Muscle layer of duodenum (tissue), 2 donors: ENCODE data around the gene LCP1.

Source experiments
- H3K27ac ChIP-seq: one replicate; pipeline ENCODE4 v1.7.0; 2013; ENCODE audit warnings: mild to moderate bottlenecking, low read length
- H3K27me3 ChIP-seq: one replicate; pipeline ENCODE4 v1.7.0; 2013; ENCODE audit warnings: low read depth, mild to moderate bottlenecking, control low read depth, low read length
- H3K36me3 ChIP-seq, 2 donors: one replicate each; pipeline ENCODE4 v1.7.0; 2013; ENCODE audit warnings: low read length in 2 of 2, control low read depth in 1 of 2, mild to moderate bottlenecking in 1 of 2; ENCODE audit not compliant: insufficient read depth in 2 of 2, control insufficient read depth in 1 of 2
- H3K4me1 ChIP-seq, 2 donors: one replicate each; pipeline ENCODE4 v1.7.0; 2013; ENCODE audit warnings: low read length in 2 of 2, mild to moderate bottlenecking in 2 of 2, control low read depth in 1 of 2, moderate library complexity in 1 of 2; ENCODE audit not compliant: insufficient read depth in 2 of 2, control insufficient read depth in 1 of 2
- H3K4me3 ChIP-seq, 2 donors: one replicate each; pipeline ENCODE4 v1.7.0; 2013; ENCODE audit warnings: low read length in 2 of 2, low read depth in 1 of 2, mild to moderate bottlenecking in 1 of 2
- H3K9me3 ChIP-seq, 2 donors: one replicate each; pipeline ENCODE4 v1.7.0; 2013; ENCODE audit warnings: low read length in 2 of 2, control low read depth in 1 of 2, mild to moderate bottlenecking in 1 of 2; ENCODE audit not compliant: control insufficient read depth in 1 of 2
- donor health status: healthy.

Gene LCP1

DNA sequence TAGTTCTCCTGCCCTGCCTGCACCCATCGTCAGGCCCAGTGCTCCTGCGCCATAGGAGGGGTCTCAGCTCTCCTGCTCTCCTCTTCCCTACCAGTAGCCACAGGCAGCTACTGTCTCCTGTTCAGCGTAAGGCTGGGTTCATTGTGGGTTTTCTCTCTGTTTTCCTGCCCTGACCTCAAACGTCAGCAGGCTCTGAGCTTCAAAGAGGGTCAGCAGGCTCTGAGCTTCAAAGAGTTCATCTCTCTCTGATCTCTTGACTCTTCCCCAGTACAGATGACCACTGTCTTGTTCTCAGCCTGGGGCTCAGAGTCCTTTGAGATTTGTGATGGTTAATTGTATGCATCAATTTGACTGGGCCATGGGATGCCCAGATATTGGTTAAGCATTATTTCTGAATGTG is 72.5 kb downstream of the LCP1 start:
- Histone ChIP-seq H3K36me3 (no peaks in the 10 kb centered on the region), H3K4me1 (no peaks in the 10 kb centered on the region), H3K9me3 (no peaks in the 10 kb centered on the region), H3K27ac (no peak overlapping the region), H3K4me3 (no peak overlapping the region), H3K27me3 (no peaks in the 10 kb centered on the region)

DNA sequence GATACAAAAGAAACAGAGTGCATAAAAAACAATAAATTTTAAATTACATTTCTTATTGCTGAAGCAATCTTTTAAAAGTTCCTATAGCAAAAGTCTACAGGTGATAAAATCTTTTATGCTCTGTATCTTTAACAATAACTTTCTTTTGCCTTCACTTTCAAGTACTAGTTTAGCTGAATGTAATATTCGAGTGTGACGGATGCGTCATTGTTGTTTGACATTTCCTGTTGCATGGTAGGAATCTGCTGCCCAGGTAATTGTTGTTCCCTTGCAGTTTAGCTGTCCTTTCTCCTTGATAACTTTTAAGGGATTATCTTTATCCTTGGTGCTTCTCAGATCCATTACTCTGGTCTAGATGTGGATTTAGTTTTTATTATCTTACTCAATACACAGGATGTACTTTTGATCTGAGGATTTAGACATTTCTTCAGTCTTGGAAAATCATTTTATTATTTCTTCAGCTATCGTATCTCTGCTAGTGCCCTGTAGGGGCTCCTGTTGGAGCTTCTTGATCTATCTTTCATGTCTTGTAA is 75.1 kb downstream of the LCP1 start:
- H3K36me3 ChIP-seq, result no peaks in the 10 kb centered on the region
- no peak overlapping the region for H3K27ac ChIP-seq
- H3K27me3 ChIP-seq, result no peaks in the 10 kb centered on the region
- H3K9me3 ChIP-seq, result no peaks in the 10 kb centered on the region
- H3K4me3 ChIP-seq, result no peak overlapping the region
- no peaks in the 10 kb centered on the region for H3K4me1 ChIP-seq

DNA sequence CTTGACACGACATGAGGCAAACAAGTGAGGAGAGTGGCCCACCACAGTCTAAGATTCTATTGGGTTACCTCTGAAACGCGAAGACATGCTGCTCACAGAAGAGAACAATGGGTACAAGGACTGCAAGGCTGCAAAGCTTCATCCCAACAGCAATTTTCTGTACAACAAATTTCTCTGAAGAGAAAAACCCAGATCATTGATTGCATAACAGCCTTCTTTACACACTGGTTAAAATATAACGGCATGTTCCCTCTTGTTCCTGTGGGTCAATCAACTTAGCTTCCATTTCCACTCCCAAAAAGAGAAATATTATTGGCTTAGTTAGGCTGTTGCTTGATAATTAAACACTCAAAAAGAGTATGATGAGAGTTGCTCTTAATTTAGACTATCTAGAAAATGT is 77.1 kb downstream of the LCP1 start, which contains the start of gene CPB2:
Gene CPB2, minus strand, starts transcription at position 166 of the 400 bp plus-strand sequence. Its CDS starts 24 bp downstream, at position 142.
- H3K27ac ChIP-seq, result no peak within 1 kb of the TSS

GRCh38 chr13:46103037-46103436 is 78.9 kb downstream of the LCP1 start:
- H3K27me3 ChIP-seq, result no peaks in the 10 kb centered on the region
- H3K9me3 ChIP-seq, result no peaks in the 10 kb centered on the region
- H3K27ac ChIP-seq, result no peak overlapping the region
- H3K36me3 ChIP-seq, result no peaks in the 10 kb centered on the region
- no peak overlapping the region for H3K4me3 ChIP-seq
- H3K4me1 ChIP-seq, result no peaks in the 10 kb centered on the region

More for the DNA sequence above, 77.1 kb downstream of the LCP1 start, which contains the start of gene CPB2:
- Histone ChIP-seq H3K4me3 (no peak within 1 kb of the TSS), H3K9me3 (no peaks in the 10 kb centered on the region), H3K27me3 (no peaks in the 10 kb centered on the region), H3K4me1 (no peaks in the 10 kb centered on the region), H3K36me3 (no peaks in the 10 kb centered on the region)

GRCh38 chr13:46102255-46102605 is 79.7 kb downstream of the LCP1 start:
- no peaks in the 10 kb centered on the region for H3K36me3 ChIP-seq
- no peaks in the 10 kb centered on the region for H3K27me3 ChIP-seq
- H3K4me3 ChIP-seq, result no peak overlapping the region
- no peak overlapping the region for H3K27ac ChIP-seq
- no peaks in the 10 kb centered on the region for H3K4me1 ChIP-seq
- H3K9me3 ChIP-seq, result no peaks in the 10 kb centered on the region

DNA sequence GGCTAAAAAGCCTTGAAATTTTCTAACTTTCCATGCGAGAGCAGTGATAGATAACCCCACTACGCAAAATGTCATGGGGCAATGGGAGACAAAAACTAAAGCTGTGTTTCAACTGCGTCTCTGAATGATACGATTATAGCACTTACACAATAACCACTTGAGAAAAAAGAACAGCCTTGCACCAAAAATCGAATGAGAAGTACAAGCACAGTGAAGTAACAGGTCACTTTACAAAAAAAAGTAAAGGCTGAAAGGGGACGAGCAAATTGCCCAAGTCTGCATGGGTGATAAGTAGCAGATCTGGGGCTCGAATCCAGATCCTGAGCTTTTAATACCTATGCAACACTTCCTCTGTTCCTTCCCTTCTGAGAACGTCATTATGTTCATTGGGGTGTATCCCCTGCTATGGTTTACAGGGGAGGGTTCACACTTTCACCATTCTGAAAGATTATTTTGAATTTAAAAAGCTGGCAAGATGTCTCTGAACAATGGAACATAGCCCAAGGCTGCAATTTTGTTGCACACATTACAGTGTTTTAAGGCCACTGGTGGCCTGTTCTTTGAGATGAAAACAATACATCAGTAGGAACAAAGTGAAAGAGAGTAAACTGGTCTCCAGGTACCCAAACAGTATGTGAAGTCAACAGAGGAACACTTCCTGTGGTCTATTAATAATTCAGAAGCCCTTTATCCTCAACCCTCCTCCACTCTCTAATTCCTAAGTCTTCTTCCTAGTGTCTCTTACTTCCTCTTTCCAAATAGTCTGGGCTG is 80.3 kb downstream of the LCP1 start:
- H3K4me1 ChIP-seq, result no peaks in the 10 kb centered on the region
- no peak overlapping the region for H3K4me3 ChIP-seq
- no peaks in the 10 kb centered on the region for H3K9me3 ChIP-seq
- H3K27me3 ChIP-seq, result no peaks in the 10 kb centered on the region
- H3K36me3 ChIP-seq, result no peaks in the 10 kb centered on the region
- H3K27ac ChIP-seq, result no peak overlapping the region

DNA sequence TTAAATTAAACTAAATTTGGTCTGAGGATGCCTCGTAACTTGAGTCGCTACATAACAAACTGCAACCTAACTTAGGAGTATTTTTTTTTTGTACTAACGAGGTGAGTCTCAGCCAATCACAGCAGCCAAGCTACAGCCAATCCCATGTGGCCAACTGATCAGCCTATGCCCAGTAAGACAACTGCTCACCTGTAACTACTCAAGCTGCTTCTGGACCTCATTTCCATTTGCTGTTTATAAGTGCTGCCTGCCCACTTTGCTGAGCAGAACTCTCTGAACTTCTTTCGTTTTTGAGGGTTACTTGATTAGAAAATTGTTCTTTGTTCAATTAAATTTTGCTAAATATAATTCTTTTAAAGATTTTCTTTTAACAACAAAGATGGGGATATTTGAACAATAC is 81.0 kb downstream of the LCP1 start:
- Histone ChIP-seq H3K27me3 (no peaks in the 10 kb centered on the region), H3K36me3 (no peaks in the 10 kb centered on the region), H3K9me3 (no peaks in the 10 kb centered on the region), H3K4me3 (no peak overlapping the region), H3K27ac (no peak overlapping the region), H3K4me1 (no peaks in the 10 kb centered on the region)

DNA sequence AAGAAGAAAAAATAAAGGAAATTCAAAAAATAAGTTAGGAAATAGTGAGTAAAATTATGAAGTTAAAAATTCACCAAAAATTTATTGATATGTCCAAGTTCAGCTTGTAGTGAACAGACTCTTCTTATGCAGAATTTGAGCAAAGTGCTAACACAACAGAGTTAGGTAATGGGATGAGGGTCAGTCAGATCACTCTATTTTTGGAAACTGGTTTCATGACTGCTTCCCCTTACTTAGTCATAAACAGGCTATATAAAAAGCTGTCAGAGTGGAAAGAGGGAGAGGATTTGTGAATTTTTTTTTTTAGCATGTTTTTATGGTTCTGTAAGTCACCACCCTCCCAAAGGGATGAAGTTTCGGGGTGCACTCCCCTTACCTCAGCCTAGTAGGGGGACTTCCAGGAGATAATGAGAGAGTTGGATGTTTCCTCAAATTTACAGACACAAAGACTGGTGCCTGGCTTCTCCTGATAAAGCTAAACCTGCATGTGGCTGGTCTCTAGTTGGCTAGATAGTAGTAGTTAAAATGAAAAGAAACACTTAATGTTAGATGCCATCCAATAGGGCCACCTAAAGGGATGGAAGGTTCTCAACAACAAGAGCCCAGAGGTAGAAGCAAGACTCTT is 81.7 kb downstream of the LCP1 start:
- H3K27me3 ChIP-seq, result no peaks in the 10 kb centered on the region
- H3K4me3 ChIP-seq, result no peak overlapping the region
- no peak overlapping the region for H3K27ac ChIP-seq
- H3K36me3 ChIP-seq, result no peaks in the 10 kb centered on the region
- no peaks in the 10 kb centered on the region for H3K4me1 ChIP-seq
- H3K9me3 ChIP-seq, result no peaks in the 10 kb centered on the region

DNA sequence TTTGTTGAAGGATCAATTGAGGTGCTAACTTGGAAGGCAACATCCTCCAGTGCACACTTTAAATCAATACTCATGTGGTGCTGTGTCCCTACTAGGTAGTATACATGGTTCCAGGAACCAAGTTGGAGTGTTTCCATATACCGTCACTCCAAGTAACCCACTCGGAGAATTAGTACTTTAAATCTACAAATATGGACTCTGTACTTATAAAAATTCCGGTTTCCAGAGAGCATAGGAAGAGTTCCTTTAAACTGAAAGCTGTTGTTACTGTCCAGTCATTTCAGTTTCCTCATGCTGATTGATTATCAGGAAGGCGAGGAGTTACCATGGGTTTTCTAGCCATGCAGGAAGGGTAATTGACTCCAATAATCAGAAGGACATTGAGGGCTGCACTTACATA is 84.3 kb downstream of the LCP1 start:
- no peaks in the 10 kb centered on the region for H3K4me1 ChIP-seq
- H3K9me3 ChIP-seq, result no peaks in the 10 kb centered on the region
- no peak overlapping the region for H3K4me3 ChIP-seq
- no peaks in the 10 kb centered on the region for H3K27me3 ChIP-seq
- no peaks in the 10 kb centered on the region for H3K36me3 ChIP-seq
- H3K27ac ChIP-seq, result no peak overlapping the region

DNA sequence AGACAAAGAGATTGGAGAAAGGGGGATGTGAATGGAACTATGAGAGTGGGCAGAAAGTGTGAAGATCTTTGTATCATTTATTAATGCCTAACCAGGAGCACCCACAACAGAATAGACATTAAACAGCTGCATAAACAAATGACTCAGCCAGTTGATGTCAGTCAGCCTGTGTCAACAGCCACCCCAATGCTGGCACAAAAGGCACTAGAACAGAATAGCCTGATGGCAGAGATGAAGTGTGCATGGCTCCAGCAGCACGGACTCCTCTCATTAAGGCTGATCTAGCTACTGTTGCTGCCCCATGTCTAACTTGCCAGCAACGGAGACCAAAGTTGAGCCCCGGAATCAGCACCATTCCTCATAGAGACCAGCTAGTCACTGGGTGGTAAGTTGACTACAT is 85.0 kb downstream of the LCP1 start:
- Histone ChIP-seq H3K36me3 (no peaks in the 10 kb centered on the region), H3K9me3 (no peaks in the 10 kb centered on the region), H3K27ac (no peak overlapping the region), H3K4me1 (no peaks in the 10 kb centered on the region), H3K4me3 (no peak overlapping the region), H3K27me3 (no peaks in the 10 kb centered on the region)

DNA sequence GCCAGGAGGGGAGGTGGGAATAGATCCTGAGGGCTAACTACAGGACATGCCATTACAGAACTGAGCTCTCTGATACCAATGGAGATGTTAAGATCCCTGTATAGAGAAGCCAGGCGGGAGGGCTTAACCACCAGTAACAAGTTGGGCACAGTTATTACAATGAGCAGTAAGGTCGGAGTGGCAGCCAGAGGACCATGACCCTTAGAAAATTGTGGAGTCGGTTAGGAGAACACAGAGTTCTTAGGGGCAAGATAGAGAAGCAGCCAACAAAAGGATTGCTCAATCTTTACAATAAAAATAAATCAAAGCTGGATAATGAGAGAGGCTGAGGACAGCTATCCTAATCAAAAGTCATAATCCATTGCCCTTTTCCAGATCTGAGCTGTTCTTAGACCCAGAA is 87.5 kb downstream of the LCP1 start:
- Histone ChIP-seq H3K36me3 (no peaks in the 10 kb centered on the region), H3K27ac (no peak overlapping the region), H3K9me3 (no peaks in the 10 kb centered on the region), H3K27me3 (no peaks in the 10 kb centered on the region), H3K4me3 (no peak overlapping the region), H3K4me1 (no peaks in the 10 kb centered on the region)
